Measurements from ENCODE around the gene RP9.

DNA sequence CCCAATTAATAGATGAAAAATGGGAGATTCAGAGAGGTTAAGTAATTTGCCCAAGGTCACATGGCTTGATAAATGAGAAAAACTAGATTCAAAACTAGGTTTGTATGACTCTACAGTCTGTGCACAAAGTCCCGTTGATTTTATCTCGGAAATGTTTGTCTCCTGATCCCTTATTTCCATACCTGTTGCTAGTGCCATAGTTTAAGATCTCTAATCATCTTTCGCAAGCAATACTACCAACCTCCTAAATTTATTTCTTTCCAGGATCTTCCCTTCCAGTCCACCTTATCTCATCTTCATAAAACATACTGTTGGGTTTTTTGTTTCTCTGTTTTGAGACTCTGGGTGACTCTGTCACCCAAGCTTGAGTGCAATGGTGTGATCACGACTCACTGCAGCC lies 49.6 kb downstream of the RP9 start:
- TF ChIP-seq IRF1 (CRISPR knock-in tag; IDR thresholded peaks at IDR 0.05; ENCODE audit: borderline replicate concordance) (no peak), HMGXB4 (CRISPR knock-in tag; IDR thresholded peaks at IDR 0.05) (no peak), GABPA (tag; conservative IDR thresholded peaks at IDR 0.05; ENCODE audit: low read depth) (no peak), CBX3 (IDR thresholded peaks at IDR 0.05; ENCODE audit: borderline replicate concordance in 1 of 2, low read length in 2 of 2) (no peak)
- TF ChIP-seq, protein P1, sequence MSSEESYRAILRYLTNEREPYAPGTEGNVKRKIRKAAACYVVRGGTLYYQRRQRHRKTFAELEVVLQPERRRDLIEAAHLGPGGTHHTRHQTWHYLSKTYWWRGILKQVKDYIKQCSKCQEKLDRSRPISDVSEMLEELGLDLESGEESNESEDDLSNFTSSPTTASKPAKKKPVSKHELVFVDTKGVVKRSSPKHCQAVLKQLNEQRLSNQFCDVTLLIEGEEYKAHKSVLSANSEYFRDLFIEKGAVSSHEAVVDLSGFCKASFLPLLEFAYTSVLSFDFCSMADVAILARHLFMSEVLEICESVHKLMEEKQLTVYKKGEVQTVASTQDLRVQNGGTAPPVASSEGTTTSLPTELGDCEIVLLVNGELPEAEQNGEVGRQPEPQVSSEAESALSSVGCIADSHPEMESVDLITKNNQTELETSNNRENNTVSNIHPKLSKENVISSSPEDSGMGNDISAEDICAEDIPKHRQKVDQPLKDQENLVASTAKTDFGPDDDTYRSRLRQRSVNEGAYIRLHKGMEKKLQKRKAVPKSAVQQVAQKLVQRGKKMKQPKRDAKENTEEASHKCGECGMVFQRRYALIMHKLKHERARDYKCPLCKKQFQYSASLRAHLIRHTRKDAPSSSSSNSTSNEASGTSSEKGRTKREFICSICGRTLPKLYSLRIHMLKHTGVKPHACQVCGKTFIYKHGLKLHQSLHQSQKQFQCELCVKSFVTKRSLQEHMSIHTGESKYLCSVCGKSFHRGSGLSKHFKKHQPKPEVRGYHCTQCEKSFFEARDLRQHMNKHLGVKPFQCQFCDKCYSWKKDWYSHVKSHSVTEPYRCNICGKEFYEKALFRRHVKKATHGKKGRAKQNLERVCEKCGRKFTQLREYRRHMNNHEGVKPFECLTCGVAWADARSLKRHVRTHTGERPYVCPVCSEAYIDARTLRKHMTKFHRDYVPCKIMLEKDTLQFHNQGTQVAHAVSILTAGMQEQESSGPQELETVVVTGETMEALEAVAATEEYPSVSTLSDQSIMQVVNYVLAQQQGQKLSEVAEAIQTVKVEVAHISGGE (CRISPR knock-in tag; IDR thresholded peaks at IDR 0.05), result no peak
